Regular cardiac myocyte (primary cell): ENCODE data around the gene PLA2G12A. TPM values are rescaled to one million over a fixed set of nuclear protein-coding genes. Genes with fewer than 3 reads are reported as not detected.

Experiments
- total RNA-seq: library from RNA; depleted of rRNA; stranded (reverse); fragments of >200 nt; gene quantifications from 2 replicates; pipeline ENCODE4 v1.2.3, GENCODE V29; 2014

PLA2G12A gene
- 11.9 and 30.4 TPM in 2 replicates for total RNA-seq

DNA sequence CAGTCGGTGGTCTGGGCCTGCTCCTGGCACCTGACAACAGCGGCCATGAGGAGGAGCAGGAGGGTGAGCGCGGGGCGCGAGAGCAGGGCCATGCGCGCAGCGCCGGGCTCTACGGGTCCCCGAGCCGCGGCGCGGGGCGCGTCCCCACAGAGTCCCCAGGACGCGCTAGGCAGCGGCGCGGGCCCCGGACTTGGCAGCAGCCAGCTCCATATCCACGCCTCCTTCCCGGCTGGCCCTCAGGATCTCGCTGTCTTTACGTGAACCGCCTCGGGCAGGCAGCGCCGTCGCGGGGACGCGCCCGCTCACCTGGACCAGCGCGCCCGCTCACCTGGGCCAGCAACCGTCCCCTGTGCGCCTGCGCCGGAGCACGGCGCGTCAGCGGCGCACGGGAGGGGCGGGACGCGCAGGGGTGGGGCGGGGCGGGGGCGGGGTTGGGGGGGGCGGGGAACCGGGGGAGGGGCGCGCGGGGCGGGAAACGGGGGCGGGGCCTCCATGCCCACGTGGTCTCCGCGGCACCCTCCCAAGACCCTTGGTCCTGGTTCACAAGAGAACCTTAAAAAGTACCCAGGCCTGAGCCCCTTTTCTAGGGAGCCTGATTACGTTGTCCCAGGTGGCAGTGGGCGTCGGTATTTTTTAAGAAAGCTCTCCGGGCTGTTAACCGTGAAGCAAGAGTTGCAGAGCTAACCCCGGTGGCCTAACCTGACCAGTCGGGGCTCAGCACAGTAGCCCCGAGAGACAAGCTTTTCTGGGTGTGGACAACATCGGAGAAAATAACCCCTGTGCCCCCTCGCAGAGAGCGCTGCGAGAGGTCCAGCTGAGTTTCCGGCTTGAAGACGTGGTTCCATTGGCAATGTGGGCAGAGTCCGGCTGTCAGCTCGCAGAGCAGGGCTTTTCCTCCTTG, at the start of gene PLA2G12A:
Gene PLA2G12A, minus strand, starts transcription at position 353 of the 901 bp plus-strand sequence. Its CDS starts 261 bp downstream, at position 92.

DNA sequence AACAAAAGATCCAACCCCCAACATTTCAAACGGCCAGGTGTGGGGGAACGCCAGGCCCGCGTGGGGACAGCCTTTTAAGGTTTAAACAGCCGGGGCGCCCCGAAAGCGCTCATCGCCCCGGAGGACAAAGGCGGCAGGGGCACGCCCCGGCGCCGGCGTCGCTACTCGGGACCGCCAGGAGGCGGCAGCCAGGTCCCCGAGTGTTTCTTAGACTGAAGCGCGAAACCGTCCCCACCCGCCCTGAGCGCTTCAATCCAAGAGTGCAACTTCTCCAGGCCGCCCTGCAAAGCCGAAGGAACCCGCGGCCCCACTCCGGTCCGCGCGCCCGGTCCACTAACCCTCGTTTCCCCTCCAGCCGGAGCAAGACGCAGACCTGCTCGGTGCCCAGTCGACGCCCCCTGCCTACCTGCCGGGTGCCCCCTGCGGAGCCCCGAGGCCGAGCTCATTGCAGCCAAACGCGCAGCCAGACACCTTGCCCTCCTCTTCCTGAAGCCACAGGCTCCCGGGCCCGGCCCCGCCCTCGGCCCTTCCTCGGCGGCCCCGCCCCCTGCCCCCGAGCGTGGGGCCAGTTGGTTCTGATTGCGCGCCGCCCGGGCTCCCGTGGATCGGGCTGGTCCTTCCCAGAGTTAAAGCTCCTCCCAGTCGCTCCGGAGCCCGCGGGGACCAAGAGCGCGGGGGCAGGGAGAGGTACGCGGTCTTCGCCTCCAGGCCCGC, 26.8 kb downstream of the PLA2G12A start, which contains the start of gene CASP6:
Gene CASP6, minus strand, starts transcription at position 496 of the 714 bp plus-strand sequence. Its CDS starts 50 bp downstream, at position 446.

Other genes starting within 250 kb of the PLA2G12A start
- gene MCUB, start 169.8 kb downstream of the PLA2G12A start, total RNA-seq, result 21.7 and 30.3 TPM in 2 replicates
- 27.6 and 37.6 TPM in 2 replicates for gene CASP6, start 26.6 kb downstream of the PLA2G12A start, total RNA-seq
- gene CFI, start 71.9 kb upstream of the PLA2G12A start, total RNA-seq, result 2.5 and 12.4 TPM in 2 replicates
- gene GAR1, start 85.7 kb upstream of the PLA2G12A start, total RNA-seq, result 1.4 and 5.8 TPM in 2 replicates
- not detected in 2 replicates for gene RRH, start 97.9 kb upstream of the PLA2G12A start, total RNA-seq
- under 0.01 TPM in 1 of 2 replicates, not detected in the other for gene LRIT3, start 118.0 kb upstream of the PLA2G12A start, total RNA-seq
- gene EGF, start 182.8 kb upstream of the PLA2G12A start, total RNA-seq, result 0.19 and 0.56 TPM in 2 replicates